Measurements from ENCODE around the gene KIAA0753. TPM values are rescaled to one million over a fixed set of nuclear protein-coding genes. Genes with fewer than 3 reads are reported as not detected.

The KIAA0753 gene
- total and polyA plus RNA-seq, 9 of the 15 experiments (the other 6 are each of a cell fraction or from before 2014, with no cell fraction given): 2.0 to 9.0 (median 6.9) TPM

DNA sequence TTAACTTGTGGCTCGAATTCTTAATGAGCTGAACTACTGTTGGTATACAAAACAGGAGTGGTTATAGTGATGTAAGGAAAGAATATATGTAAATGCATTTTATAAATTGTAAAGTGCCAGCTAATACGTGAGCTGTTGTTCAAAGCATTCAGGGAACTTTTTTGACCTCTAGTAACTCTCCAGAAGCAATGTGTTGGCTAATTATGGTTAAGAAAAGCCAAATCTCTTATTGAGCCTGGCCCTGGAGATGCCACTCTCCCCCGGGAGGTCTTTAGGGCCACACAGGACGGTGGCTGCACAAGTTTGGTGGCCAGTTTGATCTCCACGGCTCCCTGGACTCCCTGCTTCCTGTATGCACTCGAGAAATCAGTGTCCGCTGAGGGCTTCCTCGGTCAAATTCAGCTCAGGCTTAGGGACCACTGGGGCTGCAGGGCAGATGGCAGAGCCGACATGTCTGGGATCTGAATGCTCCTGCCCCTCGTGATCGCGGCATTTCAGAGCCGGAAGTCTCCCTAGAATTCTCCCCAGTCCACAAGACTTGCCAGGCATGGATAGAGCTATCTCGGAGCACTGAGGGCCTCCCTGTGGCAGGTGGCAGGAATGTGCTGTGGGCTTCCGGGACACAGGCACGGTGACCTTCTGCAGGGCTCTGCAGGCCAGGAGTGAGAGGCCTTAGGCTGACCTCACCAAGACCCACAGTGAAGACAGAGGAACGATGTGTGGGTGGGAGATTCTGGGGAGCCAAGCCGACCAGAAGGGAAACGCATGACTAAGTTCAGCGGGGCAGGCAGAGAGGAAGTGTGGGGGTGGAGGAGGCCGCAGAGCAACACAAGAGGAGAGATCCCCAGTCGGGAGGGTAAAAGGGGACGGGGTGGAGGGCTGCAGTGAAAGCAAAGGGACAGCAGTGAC, 65.6 kb downstream of the KIAA0753 start (continued):
- TF ChIP-seq, protein P1, sequence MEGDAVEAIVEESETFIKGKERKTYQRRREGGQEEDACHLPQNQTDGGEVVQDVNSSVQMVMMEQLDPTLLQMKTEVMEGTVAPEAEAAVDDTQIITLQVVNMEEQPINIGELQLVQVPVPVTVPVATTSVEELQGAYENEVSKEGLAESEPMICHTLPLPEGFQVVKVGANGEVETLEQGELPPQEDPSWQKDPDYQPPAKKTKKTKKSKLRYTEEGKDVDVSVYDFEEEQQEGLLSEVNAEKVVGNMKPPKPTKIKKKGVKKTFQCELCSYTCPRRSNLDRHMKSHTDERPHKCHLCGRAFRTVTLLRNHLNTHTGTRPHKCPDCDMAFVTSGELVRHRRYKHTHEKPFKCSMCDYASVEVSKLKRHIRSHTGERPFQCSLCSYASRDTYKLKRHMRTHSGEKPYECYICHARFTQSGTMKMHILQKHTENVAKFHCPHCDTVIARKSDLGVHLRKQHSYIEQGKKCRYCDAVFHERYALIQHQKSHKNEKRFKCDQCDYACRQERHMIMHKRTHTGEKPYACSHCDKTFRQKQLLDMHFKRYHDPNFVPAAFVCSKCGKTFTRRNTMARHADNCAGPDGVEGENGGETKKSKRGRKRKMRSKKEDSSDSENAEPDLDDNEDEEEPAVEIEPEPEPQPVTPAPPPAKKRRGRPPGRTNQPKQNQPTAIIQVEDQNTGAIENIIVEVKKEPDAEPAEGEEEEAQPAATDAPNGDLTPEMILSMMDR (IDR thresholded peaks at IDR 0.05 in 2 of 3, conservative IDR thresholded peaks at IDR 0.05 in 1 of 3; ENCODE audit: insufficient read depth in 2 of 3, low read depth in 1 of 3, low read length in 3 of 3): no peak
- TF ChIP-seq ZNF217 (CRISPR knock-in tag; IDR thresholded peaks at IDR 0.05): no peak
- no peak for TF ChIP-seq PRMT5 (CRISPR knock-in tag; IDR thresholded peaks at IDR 0.05)
- TF ChIP-seq SMAD3 (CRISPR knock-in tag; conservative IDR thresholded peaks at IDR 0.05): no peak
- no peak for TF ChIP-seq ZNF785 (CRISPR knock-in tag; IDR thresholded peaks at IDR 0.05)
- TF ChIP-seq ZNF699 (CRISPR knock-in tag; IDR thresholded peaks at IDR 0.05; ENCODE audit: insufficient replicate concordance): no peak
- TF ChIP-seq ZNF121 (CRISPR knock-in tag; conservative IDR thresholded peaks at IDR 0.05): no peak
- TF ChIP-seq ZNF561 (CRISPR knock-in tag; conservative IDR thresholded peaks at IDR 0.05): no peak
- TF ChIP-seq, protein P2, sequence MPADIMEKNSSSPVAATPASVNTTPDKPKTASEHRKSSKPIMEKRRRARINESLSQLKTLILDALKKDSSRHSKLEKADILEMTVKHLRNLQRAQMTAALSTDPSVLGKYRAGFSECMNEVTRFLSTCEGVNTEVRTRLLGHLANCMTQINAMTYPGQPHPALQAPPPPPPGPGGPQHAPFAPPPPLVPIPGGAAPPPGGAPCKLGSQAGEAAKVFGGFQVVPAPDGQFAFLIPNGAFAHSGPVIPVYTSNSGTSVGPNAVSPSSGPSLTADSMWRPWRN (IDR thresholded peaks at IDR 0.05; ENCODE audit: low read depth): no peak
- TF ChIP-seq, protein P3, sequence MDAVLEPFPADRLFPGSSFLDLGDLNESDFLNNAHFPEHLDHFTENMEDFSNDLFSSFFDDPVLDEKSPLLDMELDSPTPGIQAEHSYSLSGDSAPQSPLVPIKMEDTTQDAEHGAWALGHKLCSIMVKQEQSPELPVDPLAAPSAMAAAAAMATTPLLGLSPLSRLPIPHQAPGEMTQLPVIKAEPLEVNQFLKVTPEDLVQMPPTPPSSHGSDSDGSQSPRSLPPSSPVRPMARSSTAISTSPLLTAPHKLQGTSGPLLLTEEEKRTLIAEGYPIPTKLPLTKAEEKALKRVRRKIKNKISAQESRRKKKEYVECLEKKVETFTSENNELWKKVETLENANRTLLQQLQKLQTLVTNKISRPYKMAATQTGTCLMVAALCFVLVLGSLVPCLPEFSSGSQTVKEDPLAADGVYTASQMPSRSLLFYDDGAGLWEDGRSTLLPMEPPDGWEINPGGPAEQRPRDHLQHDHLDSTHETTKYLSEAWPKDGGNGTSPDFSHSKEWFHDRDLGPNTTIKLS (IDR thresholded peaks at IDR 0.05; ENCODE audit: borderline replicate concordance, low read depth): no peak
- peak; percentile 77 for TF ChIP-seq DPF2 (IDR thresholded peaks at IDR 0.05)
- TF ChIP-seq, protein P4, sequence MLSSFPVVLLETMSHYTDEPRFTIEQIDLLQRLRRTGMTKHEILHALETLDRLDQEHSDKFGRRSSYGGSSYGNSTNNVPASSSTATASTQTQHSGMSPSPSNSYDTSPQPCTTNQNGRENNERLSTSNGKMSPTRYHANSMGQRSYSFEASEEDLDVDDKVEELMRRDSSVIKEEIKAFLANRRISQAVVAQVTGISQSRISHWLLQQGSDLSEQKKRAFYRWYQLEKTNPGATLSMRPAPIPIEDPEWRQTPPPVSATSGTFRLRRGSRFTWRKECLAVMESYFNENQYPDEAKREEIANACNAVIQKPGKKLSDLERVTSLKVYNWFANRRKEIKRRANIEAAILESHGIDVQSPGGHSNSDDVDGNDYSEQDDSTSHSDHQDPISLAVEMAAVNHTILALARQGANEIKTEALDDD (IDR thresholded peaks at IDR 0.05): no peak
- TF ChIP-seq RBM39 (optimal IDR thresholded peaks at IDR 0.05; ENCODE audit: low read depth, low read length): no peak
- TF ChIP-seq PML (IDR thresholded peaks at IDR 0.05; ENCODE audit: low read length): no peak
- TF ChIP-seq CC2D1A (IDR thresholded peaks at IDR 0.05): peak; percentile 99
- TF ChIP-seq, protein P5, sequence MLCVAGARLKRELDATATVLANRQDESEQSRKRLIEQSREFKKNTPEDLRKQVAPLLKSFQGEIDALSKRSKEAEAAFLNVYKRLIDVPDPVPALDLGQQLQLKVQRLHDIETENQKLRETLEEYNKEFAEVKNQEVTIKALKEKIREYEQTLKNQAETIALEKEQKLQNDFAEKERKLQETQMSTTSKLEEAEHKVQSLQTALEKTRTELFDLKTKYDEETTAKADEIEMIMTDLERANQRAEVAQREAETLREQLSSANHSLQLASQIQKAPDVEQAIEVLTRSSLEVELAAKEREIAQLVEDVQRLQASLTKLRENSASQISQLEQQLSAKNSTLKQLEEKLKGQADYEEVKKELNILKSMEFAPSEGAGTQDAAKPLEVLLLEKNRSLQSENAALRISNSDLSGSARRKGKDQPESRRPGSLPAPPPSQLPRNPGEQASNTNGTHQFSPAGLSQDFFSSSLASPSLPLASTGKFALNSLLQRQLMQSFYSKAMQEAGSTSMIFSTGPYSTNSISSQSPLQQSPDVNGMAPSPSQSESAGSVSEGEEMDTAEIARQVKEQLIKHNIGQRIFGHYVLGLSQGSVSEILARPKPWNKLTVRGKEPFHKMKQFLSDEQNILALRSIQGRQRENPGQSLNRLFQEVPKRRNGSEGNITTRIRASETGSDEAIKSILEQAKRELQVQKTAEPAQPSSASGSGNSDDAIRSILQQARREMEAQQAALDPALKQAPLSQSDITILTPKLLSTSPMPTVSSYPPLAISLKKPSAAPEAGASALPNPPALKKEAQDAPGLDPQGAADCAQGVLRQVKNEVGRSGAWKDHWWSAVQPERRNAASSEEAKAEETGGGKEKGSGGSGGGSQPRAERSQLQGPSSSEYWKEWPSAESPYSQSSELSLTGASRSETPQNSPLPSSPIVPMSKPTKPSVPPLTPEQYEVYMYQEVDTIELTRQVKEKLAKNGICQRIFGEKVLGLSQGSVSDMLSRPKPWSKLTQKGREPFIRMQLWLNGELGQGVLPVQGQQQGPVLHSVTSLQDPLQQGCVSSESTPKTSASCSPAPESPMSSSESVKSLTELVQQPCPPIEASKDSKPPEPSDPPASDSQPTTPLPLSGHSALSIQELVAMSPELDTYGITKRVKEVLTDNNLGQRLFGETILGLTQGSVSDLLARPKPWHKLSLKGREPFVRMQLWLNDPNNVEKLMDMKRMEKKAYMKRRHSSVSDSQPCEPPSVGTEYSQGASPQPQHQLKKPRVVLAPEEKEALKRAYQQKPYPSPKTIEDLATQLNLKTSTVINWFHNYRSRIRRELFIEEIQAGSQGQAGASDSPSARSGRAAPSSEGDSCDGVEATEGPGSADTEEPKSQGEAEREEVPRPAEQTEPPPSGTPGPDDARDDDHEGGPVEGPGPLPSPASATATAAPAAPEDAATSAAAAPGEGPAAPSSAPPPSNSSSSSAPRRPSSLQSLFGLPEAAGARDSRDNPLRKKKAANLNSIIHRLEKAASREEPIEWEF (CRISPR knock-in tag; IDR thresholded peaks at IDR 0.05): no peak
- no peak for TF ChIP-seq MCM7 (IDR thresholded peaks at IDR 0.05)

All from K562 (cell line).